HL-60 (cell line): ENCODE measurements around the gene SVOP.

Source experiments
- DNase-seq, 2 experiments: peaks; one replicate each; pipeline ENCODE4 v3.0.0-alpha.2; 2010 to 2020; ENCODE audit warnings: low read depth in 1 of 2, low spot score in 1 of 2
- H3K27ac ChIP-seq: fragments of 250-450 bp; sonication (Bioruptor Pico); replicated peaks from 2 replicates; pipeline ENCODE4 v1.5.1; 2020; ENCODE audit warnings: mild to moderate bottlenecking, moderate library complexity
- H3K27me3 ChIP-seq: fragments of 250-450 bp; sonication (Bioruptor Pico); 2 replicates; pipeline ENCODE4 v1.5.1; 2021; ENCODE audit warnings: mild to moderate bottlenecking, moderate library complexity; ENCODE audit not compliant: insufficient read depth, poor library complexity, severe bottlenecking
- H3K4me3 ChIP-seq: replicated peaks from 2 replicates; pipeline ENCODE4 v1.5.1; 2011; ENCODE audit warnings: mild to moderate bottlenecking, control low read depth, low read length; ENCODE audit not compliant: insufficient read depth
- GABPA ChIP-seq: IDR thresholded peaks from 2 replicates; pipeline ENCODE4 v1.6.1; 2012; ENCODE audit warnings: low read depth
- POLR2AphosphoS5 ChIP-seq: IDR thresholded peaks from 2 replicates; pipeline ENCODE4 v1.6.1; 2012; ENCODE audit warnings: low read depth
- SPI1 ChIP-seq: IDR thresholded peaks from 2 replicates; pipeline ENCODE4 v1.6.1; 2012; ENCODE audit warnings: low read depth, mild to moderate bottlenecking, borderline replicate concordance
- TF ChIP-seq, protein P1 (sequence below): IDR thresholded peaks from 2 replicates; pipeline ENCODE4 v1.6.1; 2012; ENCODE audit warnings: low read depth; ENCODE audit not compliant: insufficient replicate concordance
- TF ChIP-seq, protein P2 (sequence below): IDR thresholded peaks from one replicate; pipeline ENCODE4 v1.5.1; 2011; ENCODE audit warnings: low read length, control low read depth, inconsistent platforms; ENCODE audit not compliant: insufficient read depth

SVOP gene

DNA sequence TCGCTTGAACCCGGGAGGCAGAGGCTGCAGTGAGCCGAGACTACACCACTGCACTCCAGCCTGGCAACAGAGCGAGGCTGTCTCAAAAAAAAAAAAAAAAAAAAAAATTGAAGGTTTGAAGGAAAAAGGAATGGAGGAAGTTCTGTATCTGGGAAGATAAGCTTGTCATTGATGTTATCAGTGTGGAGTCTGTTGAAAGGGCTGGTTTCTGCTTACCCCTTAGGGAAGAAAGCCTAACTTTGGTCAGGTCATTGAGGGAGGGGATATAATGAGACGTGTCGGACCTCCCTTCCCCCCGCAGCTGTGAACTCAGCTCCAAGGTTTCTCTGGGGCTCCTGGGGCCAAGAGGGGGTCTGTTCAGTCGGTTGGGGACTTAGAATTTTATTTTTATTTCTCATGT lies 124.5 kb downstream of the SVOP start:
- TF ChIP-seq, protein P1, sequence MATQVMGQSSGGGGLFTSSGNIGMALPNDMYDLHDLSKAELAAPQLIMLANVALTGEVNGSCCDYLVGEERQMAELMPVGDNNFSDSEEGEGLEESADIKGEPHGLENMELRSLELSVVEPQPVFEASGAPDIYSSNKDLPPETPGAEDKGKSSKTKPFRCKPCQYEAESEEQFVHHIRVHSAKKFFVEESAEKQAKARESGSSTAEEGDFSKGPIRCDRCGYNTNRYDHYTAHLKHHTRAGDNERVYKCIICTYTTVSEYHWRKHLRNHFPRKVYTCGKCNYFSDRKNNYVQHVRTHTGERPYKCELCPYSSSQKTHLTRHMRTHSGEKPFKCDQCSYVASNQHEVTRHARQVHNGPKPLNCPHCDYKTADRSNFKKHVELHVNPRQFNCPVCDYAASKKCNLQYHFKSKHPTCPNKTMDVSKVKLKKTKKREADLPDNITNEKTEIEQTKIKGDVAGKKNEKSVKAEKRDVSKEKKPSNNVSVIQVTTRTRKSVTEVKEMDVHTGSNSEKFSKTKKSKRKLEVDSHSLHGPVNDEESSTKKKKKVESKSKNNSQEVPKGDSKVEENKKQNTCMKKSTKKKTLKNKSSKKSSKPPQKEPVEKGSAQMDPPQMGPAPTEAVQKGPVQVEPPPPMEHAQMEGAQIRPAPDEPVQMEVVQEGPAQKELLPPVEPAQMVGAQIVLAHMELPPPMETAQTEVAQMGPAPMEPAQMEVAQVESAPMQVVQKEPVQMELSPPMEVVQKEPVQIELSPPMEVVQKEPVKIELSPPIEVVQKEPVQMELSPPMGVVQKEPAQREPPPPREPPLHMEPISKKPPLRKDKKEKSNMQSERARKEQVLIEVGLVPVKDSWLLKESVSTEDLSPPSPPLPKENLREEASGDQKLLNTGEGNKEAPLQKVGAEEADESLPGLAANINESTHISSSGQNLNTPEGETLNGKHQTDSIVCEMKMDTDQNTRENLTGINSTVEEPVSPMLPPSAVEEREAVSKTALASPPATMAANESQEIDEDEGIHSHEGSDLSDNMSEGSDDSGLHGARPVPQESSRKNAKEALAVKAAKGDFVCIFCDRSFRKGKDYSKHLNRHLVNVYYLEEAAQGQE, result no peak
- no peak for TF ChIP-seq GABPA
- no peak for TF ChIP-seq SPI1
- no peak for TF ChIP-seq POLR2AphosphoS5
- Histone ChIP-seq H3K27me3 (no peaks in the 10 kb centered on the region), H3K4me3 (no peak overlapping the region), H3K27ac (no peak overlapping the region)
- DNase-seq, result peak in 1 of 2 experiments; percentile 10

DNA sequence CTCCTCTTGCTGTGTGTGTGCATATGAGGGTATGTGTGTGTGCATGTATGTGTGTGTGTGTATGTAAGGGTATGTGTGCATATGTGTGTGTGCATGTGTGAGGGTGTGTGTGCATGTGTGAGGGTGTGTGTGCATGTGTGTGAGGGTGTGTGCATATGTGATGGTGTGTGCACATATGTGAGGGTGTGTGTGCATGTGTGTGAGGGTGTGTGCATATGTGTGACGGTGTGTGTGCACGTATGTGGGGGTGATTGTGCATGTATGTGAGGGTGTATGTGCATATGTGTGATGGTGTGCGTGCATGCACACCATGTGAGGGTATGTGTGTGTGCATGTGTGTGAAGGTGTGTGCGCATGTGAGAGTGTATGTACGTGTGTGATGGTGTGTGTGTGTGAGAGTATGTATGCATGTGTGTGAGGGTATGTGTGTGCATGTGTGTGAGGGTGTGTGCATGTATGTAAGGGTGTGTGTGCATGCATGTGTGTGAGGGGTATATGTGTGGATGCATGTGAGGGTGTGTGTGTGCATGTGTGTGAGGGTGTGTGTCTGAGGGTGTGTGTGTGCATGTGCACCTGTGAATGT lies 125.6 kb downstream of the SVOP start:
- TF ChIP-seq SPI1 (no peak), POLR2AphosphoS5 (no peak), GABPA (no peak)
- TF ChIP-seq, protein P1, result no peak
- TF ChIP-seq, protein P2, sequence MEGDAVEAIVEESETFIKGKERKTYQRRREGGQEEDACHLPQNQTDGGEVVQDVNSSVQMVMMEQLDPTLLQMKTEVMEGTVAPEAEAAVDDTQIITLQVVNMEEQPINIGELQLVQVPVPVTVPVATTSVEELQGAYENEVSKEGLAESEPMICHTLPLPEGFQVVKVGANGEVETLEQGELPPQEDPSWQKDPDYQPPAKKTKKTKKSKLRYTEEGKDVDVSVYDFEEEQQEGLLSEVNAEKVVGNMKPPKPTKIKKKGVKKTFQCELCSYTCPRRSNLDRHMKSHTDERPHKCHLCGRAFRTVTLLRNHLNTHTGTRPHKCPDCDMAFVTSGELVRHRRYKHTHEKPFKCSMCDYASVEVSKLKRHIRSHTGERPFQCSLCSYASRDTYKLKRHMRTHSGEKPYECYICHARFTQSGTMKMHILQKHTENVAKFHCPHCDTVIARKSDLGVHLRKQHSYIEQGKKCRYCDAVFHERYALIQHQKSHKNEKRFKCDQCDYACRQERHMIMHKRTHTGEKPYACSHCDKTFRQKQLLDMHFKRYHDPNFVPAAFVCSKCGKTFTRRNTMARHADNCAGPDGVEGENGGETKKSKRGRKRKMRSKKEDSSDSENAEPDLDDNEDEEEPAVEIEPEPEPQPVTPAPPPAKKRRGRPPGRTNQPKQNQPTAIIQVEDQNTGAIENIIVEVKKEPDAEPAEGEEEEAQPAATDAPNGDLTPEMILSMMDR, result no peak
- DNase-seq, result no peak
- no peak overlapping the region for H3K27ac ChIP-seq
- no peaks in the 10 kb centered on the region for H3K27me3 ChIP-seq
- H3K4me3 ChIP-seq, result no peak overlapping the region

DNA sequence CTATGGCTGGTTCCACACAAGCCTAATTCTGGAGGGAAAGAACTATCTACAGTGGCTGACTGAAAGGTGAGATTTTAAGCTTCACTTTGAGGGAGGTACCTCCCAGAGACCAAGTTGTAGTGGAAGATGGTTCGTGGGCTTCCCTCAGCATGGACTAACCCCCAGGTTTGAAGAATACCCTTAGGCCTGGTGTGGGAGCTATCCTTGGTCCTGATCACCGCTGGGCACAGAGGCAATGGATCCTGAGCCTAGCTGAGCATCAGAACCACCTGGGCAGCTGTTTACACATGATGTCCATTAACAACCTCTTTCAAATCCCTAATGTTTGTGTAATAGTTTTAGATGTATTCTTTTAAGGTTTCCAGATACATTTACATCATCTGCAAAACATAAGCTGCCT lies 130.7 kb downstream of the SVOP start:
- DNase-seq, result no peak
- H3K27me3 ChIP-seq, result no peaks in the 10 kb centered on the region
- TF ChIP-seq SPI1 (no peak), GABPA (no peak), POLR2AphosphoS5 (no peak)
- TF ChIP-seq, protein P1, result peak; percentile 96
- TF ChIP-seq, protein P2, result no peak
- no peak overlapping the region for H3K4me3 ChIP-seq
- H3K27ac ChIP-seq, result no peak overlapping the region
